ENCODE results near the gene FNIP2.
"Not testable (repeated sequence)": the region's sequence is repeated elsewhere in the genome, so short reads cannot be mapped to it uniquely, and the experiment has no call there.

The FNIP2 gene

DNA sequence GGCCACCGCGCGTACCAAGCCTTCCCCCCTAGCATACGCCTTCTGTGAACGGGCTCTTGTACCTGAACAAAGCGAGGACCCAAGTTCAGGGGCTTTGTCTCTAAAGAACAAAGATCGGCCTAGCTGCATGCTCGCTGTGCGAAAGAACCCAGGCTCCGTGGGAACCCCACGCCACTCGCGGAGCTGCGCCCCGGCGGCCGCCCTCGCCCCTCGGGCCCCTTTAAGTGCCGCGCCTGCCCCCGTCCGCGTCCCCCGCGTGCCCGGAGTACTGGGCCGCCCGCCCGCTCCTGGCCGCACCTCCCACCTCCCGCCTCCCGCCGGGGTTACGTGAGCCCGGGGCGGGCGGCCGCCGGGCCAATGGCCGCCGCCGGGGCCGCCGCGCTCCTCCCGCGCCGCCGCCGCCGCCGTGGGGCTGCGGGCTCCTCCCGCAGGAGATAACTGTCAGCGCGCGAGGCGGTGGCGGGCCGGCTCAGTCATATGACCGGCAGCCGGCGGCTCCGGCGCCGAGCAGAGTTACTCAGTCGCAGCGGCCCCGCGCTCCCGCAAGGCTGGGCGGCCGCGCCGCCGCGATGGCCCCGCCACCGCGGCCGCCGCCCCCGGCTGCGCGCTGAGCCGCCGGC lies at the start of gene FNIP2:
FNIP2 (plus strand) TSS at position 472 of the 620 bp plus-strand sequence. CDS start 187 bp downstream, outside the sequence.
- DNase-seq, result peak; percentile 69

DNA sequence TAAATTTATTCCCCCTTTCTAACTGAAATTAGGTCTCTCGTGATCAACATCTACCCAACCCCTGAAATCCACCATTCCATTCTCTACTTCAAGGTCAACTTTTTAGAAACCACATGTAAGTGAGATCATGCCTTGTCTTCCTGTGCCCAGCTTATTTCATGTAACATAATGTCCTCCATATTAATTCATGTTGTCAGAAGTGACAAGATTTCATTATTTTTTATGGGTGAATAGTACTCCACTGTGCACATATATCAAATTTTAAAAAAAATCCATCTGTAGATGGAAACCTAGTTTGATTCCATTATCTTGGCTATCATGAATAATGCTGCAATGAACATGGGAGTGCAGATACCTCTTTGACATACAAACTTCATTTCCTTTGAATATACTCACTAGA lies 47.1 kb upstream of the FNIP2 start:
- no peak for DNase-seq

DNA sequence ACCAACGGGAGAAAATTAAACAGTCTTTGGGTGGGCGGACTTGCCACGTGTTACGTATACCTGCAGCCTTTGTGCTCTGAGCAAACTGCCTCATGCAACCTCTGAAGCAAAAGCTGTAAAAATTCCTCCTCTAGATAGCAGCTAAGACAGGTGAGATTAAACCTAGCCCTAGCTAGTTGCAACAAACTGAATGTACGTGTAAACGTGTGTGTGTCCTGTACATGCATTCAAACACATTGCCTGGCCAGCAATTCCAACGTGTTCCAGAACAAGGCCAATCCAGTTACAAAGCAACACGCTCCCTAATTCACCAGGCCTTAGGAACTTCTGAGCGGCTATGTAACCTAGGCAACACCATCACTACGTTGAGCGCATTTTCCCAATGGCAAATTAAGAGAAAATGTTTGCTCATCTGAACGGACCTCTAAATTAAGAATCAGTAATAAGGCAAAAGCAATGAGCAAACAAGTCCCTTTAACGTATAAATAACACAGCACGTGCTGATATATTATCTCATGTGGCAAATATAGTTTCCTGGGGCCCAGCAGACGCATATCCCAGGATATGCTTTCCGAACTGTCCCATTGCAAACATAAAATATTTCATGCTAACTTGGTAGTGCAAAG lies 46.4 kb upstream of the FNIP2 start:
- DNase-seq, result no peak

DNA sequence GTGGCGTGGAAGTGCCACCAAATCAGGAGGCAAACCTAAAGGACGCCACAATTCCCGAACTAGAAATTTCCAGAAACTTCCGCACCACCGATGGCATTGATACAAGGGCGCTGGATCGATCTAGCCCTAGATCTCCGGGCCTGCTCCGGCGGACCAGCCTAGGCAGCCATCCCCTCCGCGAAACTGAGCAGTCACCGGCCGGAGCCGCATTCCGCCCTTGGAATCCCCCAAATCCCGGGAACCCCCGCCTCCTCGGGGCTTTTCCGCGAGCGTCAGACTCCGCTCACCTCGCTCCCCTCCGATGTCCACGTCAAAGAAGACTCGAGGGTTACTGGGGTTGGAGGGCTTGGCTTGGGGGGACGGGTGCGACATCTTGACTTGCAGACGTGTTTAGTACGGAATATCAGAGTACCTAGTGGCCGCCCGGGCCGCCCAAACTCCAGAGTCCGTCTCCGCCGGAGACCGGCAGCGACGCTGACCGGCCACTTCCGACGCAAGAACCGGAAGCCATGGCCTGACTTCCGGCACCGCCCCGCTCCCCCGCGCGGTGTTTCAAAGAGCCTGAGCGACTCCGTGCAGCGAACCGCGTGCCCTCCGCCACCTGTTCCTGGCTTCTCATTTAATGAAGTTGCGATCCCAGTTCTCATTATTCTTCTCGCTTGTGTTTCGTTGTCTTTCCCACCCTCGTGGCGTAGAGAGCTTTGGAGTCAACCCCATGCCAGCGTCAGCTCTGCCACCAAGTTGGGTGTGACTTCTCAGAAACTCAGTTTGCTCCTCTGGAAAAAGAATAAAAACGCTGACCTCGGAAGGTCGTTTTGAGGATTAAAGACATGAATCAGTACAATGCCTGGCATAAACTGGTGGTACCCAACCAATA lies 45.7 kb upstream of the FNIP2 start, which contains the start of gene PPID:
PPID (minus strand) TSS at position 480 of the 877 bp plus-strand sequence; CDS start at position 372, 108 bp downstream.
- DNase-seq, result peak; percentile 90

DNA sequence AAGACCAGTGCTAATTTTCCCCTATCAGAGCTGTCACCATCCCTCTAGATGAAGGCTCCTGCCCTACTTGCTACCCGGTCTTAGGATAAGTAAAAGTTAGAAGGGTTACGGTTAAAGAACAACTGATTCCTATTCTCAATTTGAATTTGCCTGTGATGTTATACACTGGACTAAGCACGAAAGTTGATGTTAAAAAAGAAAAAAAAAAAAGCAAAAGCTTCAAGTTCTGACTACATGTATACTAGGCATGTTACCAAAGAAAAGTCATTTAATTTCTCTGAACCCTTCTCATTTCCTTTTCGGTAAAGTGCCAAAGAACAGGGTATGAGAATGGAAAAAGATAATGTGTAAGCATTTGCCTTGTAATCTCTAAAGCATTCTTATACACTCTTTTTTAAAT lies 44.2 kb upstream of the FNIP2 start:
- no peak for DNase-seq

DNA sequence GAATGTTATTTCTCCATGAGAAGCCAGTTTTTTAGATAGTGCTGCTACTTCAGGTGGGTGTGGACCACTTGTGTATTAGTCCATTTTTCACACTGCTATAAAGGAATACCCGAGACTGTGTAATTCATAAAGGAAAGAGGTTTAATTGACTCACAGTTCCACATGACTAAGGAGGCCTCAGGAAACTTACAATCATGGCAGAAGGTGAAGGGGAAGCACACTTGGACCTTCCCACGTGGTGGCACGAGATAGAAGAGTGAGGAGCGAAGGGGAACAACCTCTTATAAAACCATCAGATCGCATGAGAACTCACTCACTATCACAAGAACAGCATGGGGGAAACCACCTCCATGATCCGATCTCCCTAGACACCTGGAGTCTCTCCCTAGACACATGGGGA lies 42.2 kb upstream of the FNIP2 start:
- DNase-seq, result no peak

DNA sequence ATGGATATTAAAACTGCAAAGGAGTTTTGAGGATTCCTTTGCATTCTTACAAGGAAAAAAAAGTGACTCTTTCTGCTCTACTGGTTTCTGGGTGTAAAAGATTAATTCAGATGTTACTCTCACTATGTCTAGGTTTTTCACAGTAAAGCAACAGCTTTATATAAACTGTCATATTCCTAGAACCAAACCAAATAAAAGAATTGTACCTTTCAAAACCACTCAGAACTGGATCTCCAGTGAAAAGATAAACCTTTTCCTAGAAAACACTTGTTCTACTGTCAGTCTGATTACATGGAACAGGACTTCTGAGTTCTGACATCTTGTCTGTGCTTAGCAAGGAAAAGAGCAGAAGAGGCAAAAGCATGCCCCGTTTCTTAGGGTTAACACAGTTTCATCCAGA lies 40.6 kb upstream of the FNIP2 start:
- no peak for DNase-seq

DNA sequence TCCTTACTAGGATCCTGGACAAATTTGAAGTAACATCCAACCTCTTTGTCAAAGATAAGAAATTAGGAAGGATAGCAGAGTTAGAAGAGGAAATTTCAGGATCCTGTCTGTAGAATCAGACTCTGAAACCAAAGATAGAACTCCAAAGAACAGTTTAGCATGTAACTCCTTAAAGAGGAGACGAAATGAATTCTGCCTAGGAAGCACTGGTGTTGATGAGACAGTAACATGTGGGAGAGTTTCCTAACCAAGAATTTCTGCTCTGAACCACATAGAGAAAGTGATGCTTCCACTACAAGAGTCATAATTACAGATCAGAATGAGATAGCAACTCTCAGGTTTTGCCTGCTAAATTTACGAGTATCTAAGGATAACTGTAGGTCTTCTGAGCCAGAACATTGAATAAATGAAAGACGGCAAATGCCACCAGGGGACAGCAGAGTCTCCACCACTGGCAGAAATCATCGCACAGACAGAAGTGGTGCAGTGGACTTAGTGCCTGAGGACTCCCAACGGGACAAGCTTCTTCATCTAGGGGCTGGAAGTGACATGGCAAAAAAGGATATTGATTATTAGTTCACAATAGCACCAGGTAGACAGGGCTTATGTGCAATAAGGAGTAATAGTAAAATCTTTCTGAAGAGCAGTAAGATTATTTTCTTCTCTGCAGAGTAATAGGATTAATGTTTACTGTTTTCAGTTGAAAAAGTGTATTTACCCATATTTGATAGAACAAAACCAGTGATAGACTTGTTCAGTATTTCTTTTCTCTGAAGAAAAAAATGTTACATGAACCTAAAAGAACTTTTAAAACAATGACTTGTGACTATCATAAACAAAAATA lies 38.9 kb upstream of the FNIP2 start:
- DNase-seq, result peak; percentile 64

DNA sequence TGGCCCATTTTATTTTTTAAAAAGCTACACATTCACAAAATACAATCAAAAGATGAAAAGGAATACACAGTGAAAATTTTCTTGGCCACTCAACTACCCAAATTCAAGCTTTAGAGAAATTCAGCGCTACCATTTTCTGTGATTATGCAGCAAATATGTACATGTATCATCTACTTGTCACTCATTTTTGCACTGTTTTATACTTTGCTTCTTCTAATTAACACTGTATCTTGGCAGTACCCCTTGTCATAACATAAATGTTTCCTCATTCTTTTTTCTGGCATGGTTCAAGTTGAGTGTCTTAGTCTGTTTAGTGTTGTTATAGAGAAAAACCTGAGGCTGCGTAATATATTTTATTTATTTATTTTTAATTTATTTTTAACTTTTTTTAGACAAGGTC lies 30.0 kb upstream of the FNIP2 start:
- no peak for DNase-seq

DNA sequence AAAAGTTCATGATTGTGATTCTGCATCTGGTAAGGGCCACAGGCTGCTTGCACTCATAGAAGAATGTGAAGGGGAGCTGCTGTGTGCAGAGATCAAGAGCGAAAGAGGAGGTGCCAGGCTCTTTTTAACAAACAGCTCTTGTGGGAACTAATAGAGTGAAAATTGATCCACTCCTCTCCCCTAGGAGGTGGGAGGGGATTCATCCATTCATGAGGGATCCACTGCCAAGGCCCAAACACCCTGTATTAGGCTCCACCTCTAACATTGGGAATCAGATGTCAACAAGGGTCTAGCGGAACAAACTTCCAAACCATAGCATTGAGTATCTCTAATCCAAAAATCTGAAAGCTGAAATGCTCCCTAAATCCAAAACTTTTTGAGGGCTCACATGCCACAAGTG lies 29.2 kb upstream of the FNIP2 start:
- DNase-seq, result no peak

DNA sequence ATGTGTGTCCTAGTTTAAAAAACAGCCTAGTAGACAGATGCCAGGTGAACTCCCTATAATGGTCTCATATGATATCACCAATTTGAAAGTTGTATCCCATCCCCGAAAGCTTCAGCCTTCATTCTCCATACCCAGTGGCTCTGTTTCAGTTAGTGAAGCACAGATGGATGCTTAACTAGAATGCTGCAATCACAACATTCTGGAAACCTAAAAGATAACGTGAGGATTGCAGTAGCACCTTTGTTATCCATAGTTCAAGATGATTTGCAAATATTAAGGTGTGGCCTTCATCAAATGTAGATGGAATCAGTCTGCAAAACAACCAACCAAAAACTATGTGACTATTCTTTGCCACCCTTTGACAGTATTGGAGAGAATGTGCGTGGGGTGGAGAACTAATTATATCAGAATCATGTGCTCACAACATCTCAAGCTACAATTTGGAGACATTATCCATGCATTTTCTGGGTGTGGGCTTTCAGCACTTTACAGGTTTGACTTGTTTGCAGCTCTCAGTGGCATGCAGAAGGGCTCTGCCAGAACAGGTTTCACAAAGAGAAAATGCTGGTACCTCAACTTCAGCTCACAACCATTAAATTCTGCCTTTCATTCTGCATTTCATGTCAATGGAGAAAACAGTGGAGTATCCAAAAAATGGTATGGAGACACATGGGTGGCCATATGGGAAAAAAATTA lies 27.4 kb upstream of the FNIP2 start:
- no peak for DNase-seq

DNA sequence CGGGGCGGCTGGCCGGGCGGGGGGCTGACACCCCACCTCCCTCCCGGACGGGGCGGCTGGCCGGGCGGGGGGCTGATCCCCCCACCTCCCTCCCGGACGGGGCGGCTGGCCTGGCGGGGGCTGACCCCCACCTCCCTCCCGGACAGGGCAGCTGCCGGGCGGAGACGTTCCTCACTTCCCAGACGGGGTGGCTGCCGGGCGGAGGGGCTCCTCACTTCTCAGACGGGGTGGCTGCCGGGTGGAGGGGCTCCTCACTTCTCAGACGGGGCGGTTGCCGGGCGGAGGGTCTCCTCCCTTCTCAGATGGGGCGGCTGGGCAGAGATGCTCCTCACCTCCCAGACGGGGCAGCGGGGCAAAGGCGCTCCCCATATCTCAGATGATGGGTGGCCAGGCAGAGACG lies 22.3 kb upstream of the FNIP2 start:
- not testable (repeated sequence) for DNase-seq

DNA sequence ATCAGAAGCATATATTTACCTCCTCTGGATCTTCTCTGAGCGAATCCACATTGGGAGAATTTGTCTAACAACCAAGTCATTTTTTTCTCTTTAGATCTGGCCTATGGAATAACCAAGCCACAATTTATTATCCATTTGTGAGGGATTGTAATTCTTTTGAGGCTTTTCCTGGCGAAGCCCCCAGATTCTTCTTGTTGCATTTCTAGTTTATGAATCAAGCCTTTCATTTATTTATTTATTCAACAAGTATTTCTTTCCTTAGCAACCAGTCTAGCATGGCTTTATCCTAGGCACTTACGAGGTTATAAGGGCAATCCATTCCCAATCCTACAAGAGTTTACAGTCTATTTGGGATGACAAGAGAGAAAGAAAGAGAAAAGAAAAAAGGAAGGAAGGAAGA lies 18.4 kb upstream of the FNIP2 start:
- DNase-seq, result no peak

DNA sequence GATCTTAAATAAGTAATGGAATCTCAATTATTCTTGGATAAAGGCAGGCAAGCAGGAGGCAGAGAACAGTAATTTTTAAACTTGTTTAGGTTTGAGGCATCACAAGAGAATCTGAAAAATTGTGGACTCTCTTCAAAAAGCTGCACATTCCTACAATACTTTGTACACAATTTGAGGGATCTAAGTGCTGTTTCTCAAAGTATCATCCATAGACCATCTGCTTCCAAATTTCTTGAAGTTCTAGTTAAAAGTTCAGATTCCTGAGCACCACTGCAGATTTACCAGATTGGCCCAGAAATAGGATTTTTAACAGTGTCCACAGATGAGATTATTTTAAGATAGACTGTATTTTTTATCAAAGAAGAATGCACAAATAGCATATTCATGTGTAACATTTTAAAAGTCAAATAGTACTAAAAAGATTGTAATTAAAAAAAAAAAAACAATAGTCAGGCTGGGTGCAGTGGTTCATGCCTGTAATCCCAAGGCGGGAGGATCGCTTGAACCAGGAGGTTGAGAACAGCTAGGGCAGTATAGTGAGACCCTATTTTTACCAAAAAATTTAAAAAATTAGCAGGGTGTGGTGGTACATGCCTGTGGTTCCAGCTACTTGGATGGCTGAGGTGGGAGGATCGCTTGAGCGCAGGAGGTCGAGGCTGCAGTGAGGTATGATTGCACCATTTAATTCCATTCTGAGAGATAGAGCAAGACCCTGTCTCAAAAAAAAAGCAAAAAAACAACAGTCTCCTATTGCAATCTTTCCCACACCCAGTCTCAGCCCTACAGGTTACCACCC lies 14.2 kb upstream of the FNIP2 start:
- DNase-seq, result no peak

DNA sequence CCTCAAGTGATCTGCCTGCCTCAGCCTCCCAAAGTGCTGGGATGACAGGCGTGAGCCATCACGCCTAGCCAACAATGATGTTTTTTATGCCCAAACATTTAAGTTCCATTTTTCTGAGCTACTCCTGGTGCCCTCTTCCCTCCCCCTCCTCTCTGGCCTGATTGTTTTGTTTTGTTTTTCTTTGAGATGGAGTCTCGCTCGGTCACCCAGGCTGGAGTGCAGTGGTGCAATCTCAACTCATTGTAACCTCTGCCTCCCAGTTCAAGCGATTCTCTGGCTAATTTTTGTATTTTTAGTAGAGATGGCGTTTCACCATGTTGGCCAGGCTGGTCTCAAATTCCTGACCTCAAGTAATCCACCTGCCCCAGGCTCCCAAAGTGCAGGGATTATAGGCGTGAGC lies 13.0 kb upstream of the FNIP2 start:
- not testable (repeated sequence) for DNase-seq

DNA sequence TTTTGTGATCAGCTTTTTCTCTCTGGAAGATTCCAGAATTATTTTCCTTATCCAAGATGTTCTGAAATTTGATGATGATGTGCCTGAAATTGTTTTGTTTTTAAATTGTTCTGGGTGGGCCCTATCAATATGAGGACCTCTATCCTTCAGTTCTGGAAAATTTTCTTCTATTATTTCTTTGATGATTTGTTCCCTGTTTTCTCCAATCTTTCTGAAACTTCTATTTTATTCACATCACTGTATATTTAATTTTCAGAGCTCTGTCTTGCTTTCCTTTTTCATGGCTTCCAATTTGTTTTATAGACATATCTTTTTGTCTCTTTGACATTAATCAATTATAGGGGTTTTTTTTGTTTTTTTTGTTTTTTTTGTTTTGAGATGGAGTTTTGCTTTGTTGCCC lies 12.2 kb upstream of the FNIP2 start:
- DNase-seq, result no peak

DNA sequence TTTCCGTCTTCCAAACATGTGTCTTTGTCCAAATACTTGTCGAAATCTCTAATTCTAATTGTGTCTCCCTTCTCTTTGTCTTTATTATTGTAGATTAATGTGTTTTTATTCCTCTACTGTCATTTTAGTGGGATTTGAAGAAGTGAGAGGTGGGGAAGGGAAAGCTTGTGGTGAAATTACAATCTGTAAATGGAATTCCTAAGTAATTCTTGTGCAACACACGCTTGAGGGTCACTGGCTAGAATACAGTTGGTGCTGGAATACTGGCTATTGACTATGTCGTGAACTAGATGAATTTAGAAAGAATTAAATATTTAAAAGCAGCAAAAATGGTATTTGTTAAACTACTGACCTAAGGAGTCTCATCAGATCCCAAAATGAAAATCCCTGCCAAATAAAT lies 10.7 kb upstream of the FNIP2 start:
- no peak for DNase-seq

DNA sequence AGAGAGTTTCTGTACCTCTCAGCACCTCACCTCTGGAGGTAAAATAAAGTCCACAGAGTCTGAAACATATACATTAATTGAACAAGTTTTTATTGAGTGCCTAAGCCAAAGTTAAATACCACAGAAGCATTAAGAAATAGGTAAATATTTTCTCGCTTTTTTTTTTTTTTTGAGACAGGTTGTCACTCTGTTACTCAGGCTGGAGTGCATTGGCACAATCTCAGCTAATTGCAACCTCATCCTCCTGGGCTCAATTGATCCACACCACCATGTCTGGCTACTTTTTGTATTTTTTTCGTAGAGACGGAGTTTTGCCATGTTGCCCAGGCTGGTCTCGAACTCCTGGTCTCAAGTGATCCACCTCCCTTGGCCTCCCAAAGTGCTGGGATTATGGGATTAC lies 10.1 kb upstream of the FNIP2 start:
- DNase-seq, result no peak

DNA sequence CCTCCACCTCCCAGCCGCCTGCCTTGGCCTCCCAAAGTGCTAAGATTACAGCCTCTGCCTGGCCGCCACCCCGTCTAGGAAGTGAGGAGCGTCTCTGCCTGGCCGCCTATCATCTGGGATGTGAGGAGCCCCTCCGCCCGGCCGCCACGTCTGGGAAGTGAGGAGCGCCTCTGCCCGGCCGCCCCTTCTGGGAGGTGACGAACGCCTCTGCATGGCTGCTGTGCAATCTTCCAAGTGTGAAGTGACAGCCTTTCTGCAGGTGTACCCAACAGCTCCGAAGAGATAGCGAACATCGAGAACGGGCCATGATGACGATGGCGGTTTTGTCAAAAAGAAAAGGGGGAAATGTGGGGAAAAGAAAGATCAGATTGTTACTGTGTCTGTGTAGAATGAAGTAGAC lies 9.3 kb upstream of the FNIP2 start:
- DNase-seq, result not testable (repeated sequence)

DNA sequence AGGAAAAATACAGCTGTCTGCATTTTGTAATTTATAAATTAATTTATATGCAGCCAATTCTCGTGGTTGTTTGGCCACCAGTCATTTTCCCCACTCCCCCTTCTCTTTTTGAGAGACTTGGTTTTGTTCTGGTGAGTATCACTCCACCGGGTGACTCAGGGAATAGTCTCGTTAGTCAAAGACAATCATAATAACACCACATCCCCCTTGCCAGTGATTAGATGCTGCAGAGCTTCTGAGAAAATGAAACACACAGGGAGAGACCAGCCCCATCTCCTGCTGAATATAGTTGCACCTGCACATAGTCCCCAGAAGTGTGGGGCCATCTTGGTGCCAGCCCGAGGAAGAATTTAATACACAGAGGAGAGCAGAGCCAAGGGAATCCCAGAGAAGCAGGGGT lies 8.0 kb upstream of the FNIP2 start:
- DNase-seq, result no peak

DNA sequence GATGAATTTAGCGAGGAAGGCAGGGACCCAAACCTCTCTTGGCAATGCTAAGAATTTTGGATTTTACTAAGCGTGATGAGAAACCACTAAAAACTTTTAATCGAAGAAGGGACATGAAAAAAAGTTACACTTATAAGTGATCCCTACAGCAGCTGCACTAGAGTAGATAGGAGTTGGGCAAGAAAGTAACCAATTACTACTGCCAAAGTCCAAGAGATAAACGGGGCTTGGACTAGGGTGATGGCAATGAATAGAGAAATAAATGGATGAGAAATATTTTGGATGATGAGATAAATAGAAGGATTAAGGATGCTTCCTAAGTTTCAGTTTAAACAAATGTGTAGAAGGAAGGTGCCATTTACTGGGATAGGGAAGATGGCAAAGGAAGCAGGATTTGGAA lies 6.3 kb upstream of the FNIP2 start:
- no peak for DNase-seq

DNA sequence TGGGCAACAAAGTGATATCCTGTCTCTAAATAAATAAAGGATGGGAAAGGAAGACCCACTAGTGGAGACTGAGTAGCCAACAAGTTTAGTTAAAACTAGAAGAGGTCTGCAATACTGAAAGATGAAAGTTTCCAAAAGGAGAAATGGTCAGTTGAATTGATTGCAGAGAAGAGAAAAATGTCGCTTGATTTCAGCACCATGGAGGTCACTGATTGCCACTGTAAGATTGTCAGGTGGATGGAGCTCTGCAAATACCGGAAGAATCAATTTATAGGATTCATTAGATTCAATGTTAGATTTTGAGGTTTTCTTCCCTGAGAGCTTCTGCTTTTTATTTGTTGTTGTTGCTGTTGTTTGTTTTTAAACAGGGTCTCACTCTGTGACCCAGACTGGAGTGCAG lies 5.4 kb upstream of the FNIP2 start:
- no peak for DNase-seq
